Uterus (tissue), 4 donors: ENCODE results near the gene MYH11. TPM values are rescaled to one million over a fixed set of nuclear protein-coding genes. Genes with fewer than 3 reads are reported as not detected.
A peak's percentile ranks its signal among the peaks of the same experiment; 100 is the strongest.
"Not testable (repeated sequence)": the region's sequence is repeated elsewhere in the genome, so short reads cannot be mapped to it uniquely, and the experiment has no call there.

Experiments used
- DNase-seq, 2 donors: peaks; one replicate each; pipeline ENCODE4 v3.0.0-alpha.2; 2019 to 2020
- H3K27ac ChIP-seq, 2 donors: fragments of 200-600 bp; sonication (generic); 1 replicate in 1 of 2; 2 replicates in 1 of 2; pipeline ENCODE4 v1.5.1; 2016 to 2018
- H3K27me3 ChIP-seq, 2 donors: fragments of 200-600 bp; sonication (generic); one replicate each; pipeline ENCODE4 v1.5.1; 2018 to 2019; ENCODE audit warnings: control low read depth in 1 of 2
- H3K36me3 ChIP-seq, 2 donors: fragments of 200-600 bp; sonication (generic); one replicate each; pipeline ENCODE4 v1.5.1; 2019; ENCODE audit warnings: control low read depth in 1 of 2
- H3K4me1 ChIP-seq, 2 donors: fragments of 200-600 bp; sonication (generic); one replicate each; pipeline ENCODE4 v1.5.1; 2018 to 2019; ENCODE audit warnings: control low read depth in 1 of 2
- H3K4me3 ChIP-seq, 2 donors: fragments of 200-600 bp; sonication (generic); 1 replicate in 1 of 2; 2 replicates in 1 of 2; pipeline ENCODE4 v1.5.1; 2018 to 2019; ENCODE audit warnings: mild to moderate bottlenecking in 1 of 2
- H3K9me3 ChIP-seq, 2 donors: fragments of 200-600 bp; sonication (generic); one replicate each; pipeline ENCODE4 v1.5.1; 2019; ENCODE audit warnings: control low read depth in 1 of 2
- POLR2A ChIP-seq, 2 donors: fragments of 450-650 bp; IDR thresholded peaks; one replicate each; pipeline ENCODE4 v1.6.1; 2016; ENCODE audit warnings: antibody characterized with exemption in 2 of 2, mild to moderate bottlenecking in 1 of 2, moderate library complexity in 1 of 2
- intact Hi-C: fragments of 100-400 bp; cut with DNase I; formaldehyde crosslinking; loops from one replicate; pipeline ENCODE4 v1.15.1; 2023; ENCODE audit warnings: low total_unique reads
- total RNA-seq, 4 donors: library from RNA; depleted of rRNA in 3 of 4; stranded (reverse); fragments of >200 nt in 3 of 4; gene quantifications; one replicate each; pipeline versions ENCODE4 v1.1.0 to v1.2.4, GENCODE V29; 2014 to 2023
- TF ChIP-seq, protein P1 (sequence below), 4 experiments: fragments of 200-600 bp in 2 of 4; fragments of 450-650 bp in 2 of 4; sonication (generic) in 2 of 4; IDR thresholded peaks; one replicate each; pipeline ENCODE4 v1.5.1; 2016 to 2019; ENCODE audit warnings: antibody characterized with exemption in 4 of 4, mild to moderate bottlenecking in 2 of 4, moderate library complexity in 1 of 4
- donor health status: DM: yes; HTN: yes; CAD: no.

MYH11 gene
- total RNA-seq, 4 donors from 2014 or later = 447 to 1,893 (median 822) TPM

DNA sequence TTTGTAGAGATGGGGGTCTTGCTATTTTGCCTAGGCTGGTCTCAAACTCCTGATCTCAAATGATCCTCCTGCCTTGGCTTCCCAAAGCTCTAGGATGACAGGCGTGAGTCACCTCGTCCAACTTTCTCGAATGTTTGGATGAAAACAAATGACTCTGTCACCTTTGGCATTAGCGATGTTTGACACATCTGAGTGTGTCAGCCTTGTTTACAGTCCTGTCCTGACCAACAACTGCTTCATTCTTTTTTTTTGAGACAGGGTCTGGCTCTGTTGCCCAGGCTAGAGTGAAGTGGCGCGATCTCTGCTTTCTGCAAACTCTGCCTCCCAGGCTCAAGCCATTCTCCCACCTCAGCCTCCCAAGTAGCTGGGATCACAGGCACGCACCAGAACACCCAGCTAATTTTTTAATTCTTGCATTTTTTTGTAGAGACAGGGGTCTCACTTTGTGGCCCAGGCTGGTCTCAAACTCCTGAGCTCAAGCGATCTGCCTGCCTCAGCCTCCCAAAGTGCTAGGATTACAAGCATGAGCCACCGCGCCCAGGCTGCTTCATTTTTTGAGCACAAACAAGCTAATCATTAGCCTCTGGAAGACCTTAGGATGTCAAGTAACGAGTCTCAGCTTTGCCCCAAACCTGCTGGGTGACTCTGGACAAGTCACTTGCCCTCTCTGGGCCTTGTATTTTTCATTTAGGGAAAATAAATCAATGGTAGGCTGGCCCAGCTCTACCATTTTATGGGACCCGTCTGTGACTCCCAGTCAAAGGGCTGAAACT, 7.4 kb downstream of the MYH11 start:
- Histone ChIP-seq H3K27ac (peak overlapping the region; percentile 73 to 92), H3K4me3 (peak overlapping the region in 1 of 2 donors; percentile 13), H3K27me3 (no peaks in the 10 kb centered on the region), H3K36me3 (no peaks in the 10 kb centered on the region), H3K4me1 (no peaks in the 10 kb centered on the region), H3K9me3 (no peaks in the 10 kb centered on the region)
- intact Hi-C loops = no loop called here
- TF ChIP-seq, protein P1, sequence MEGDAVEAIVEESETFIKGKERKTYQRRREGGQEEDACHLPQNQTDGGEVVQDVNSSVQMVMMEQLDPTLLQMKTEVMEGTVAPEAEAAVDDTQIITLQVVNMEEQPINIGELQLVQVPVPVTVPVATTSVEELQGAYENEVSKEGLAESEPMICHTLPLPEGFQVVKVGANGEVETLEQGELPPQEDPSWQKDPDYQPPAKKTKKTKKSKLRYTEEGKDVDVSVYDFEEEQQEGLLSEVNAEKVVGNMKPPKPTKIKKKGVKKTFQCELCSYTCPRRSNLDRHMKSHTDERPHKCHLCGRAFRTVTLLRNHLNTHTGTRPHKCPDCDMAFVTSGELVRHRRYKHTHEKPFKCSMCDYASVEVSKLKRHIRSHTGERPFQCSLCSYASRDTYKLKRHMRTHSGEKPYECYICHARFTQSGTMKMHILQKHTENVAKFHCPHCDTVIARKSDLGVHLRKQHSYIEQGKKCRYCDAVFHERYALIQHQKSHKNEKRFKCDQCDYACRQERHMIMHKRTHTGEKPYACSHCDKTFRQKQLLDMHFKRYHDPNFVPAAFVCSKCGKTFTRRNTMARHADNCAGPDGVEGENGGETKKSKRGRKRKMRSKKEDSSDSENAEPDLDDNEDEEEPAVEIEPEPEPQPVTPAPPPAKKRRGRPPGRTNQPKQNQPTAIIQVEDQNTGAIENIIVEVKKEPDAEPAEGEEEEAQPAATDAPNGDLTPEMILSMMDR (IDR thresholded peaks at IDR 0.05) = no peak
- TF ChIP-seq POLR2A (IDR thresholded peaks at IDR 0.05) = no peak
- no peak for DNase-seq

GRCh38 chr16:15847611-15848175, 9.1 kb downstream of the MYH11 start:
- peak overlapping the region; percentile 73 to 92 for H3K27ac ChIP-seq
- TF ChIP-seq, protein P1 (IDR thresholded peaks at IDR 0.05) = no peak
- no peak for TF ChIP-seq POLR2A (IDR thresholded peaks at IDR 0.05)
- intact Hi-C loops = no loop called here
- H3K4me3 ChIP-seq = no peak overlapping the region
- DNase-seq = no peak
- no peaks in the 10 kb centered on the region for H3K36me3 ChIP-seq
- no peaks in the 10 kb centered on the region for H3K4me1 ChIP-seq
- no peaks in the 10 kb centered on the region for H3K27me3 ChIP-seq
- no peaks in the 10 kb centered on the region for H3K9me3 ChIP-seq

DNA sequence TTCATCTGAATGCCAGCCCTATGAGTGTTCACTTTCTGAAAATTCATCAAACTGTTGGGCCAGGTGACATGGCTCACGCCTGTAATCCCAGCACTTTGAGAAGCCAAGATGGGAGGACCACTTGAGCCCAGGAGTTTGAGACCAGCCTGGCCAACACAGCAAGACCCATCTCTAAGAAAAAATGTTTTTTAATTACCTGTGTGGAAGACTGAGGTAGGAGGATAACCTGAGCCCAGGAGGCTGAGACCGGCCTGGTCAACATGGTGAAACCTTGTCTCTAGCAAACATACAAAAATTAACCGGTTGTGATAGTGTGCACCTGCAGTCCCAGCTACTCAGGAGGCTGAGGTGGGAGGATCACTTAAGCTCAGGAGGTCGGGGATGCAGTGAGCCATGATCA, 10.3 kb downstream of the MYH11 start:
- Histone ChIP-seq H3K4me3 (no peak overlapping the region), H3K4me1 (no peaks in the 10 kb centered on the region), H3K36me3 (no peaks in the 10 kb centered on the region)

GRCh38 chr16:15843635-15844279, 13.1 kb downstream of the MYH11 start:
- Histone ChIP-seq H3K27me3 (no peaks in the 10 kb centered on the region), H3K9me3 (no peaks in the 10 kb centered on the region), H3K4me1 (no peaks in the 10 kb centered on the region), H3K27ac (peak overlapping the region; percentile 73 to 92), H3K4me3 (no peak overlapping the region), H3K36me3 (no peaks in the 10 kb centered on the region)
- no peak for TF ChIP-seq POLR2A (IDR thresholded peaks at IDR 0.05)
- TF ChIP-seq, protein P1 (IDR thresholded peaks at IDR 0.05) = no peak
- intact Hi-C loops = no loop called here
- no peak for DNase-seq

More for the DNA sequence above, 10.3 kb downstream of the MYH11 start:
- TF ChIP-seq, protein P1 (IDR thresholded peaks at IDR 0.05) = no peak
- TF ChIP-seq POLR2A (IDR thresholded peaks at IDR 0.05) = no peak
- Histone ChIP-seq H3K9me3 (no peaks in the 10 kb centered on the region), H3K27ac (peak overlapping the region; percentile 73 to 92), H3K27me3 (no peaks in the 10 kb centered on the region)
- no peak for DNase-seq
- intact Hi-C loops = no loop called here

DNA sequence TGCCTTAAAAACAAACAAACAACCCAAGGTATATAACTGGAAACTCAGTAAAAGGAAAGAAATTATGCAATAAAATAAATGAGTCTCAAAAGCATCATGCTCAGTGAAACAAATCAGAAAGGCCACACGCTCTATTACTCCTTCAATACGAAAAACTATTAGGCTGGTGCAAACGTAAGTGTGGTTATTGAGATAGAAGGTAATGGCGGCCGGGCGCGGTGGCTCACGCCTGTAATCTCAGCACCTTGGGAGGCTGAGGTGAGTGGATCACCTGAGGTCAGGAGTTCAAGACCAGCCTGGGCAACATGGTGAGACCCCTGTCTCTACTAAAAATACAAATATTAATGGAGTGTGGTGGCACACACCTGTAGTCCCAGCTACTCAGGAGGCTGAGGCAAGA, 17.6 kb downstream of the MYH11 start:
- DNase-seq, H3K4me1 ChIP-seq, intact Hi-C loops, H3K9me3 ChIP-seq, H3K27me3 ChIP-seq, H3K4me3 ChIP-seq, H3K36me3 ChIP-seq: not testable (repeated sequence)
- H3K27ac ChIP-seq = peak overlapping the region; percentile 75 to 85
